Trophoblast cell (in vitro differentiated cells and primary cell): ENCODE measurements around the gene MCF2L2.
A peak's percentile ranks its signal among the peaks of the same experiment; 100 is the strongest.

Experiments used
- DNase-seq, 2 donors: peaks; one replicate each; pipeline ENCODE4 v3.0.0-alpha.2; 2016
- H2AFZ ChIP-seq: 2 replicates; pipeline ENCODE4 v1.6.1; 2013; ENCODE audit warnings: low read length, moderate library complexity, mild to moderate bottlenecking; ENCODE audit not compliant: insufficient read depth, poor library complexity
- H2AK5ac ChIP-seq: 2 replicates; pipeline ENCODE4 v1.6.1; 2013; ENCODE audit warnings: mild to moderate bottlenecking, low read length
- H2BK120ac ChIP-seq: 2 replicates; pipeline ENCODE4 v1.6.1; 2013; ENCODE audit warnings: low read length, mild to moderate bottlenecking, moderate library complexity; ENCODE audit not compliant: insufficient read depth, poor library complexity
- H2BK12ac ChIP-seq: 2 replicates; pipeline ENCODE4 v1.6.1; 2013; ENCODE audit warnings: mild to moderate bottlenecking, low read length, moderate library complexity
- H2BK5ac ChIP-seq: 2 replicates; pipeline ENCODE4 v1.6.1; 2013; ENCODE audit warnings: low read length, low read depth, moderate library complexity, mild to moderate bottlenecking; ENCODE audit not compliant: poor library complexity
- H3K14ac ChIP-seq: 2 replicates; pipeline ENCODE4 v1.6.1; 2013; ENCODE audit warnings: mild to moderate bottlenecking, low read length
- H3K18ac ChIP-seq: 2 replicates; pipeline ENCODE4 v1.6.1; 2013; ENCODE audit warnings: mild to moderate bottlenecking, low read length
- H3K23ac ChIP-seq: 2 replicates; pipeline ENCODE4 v1.6.1; 2013; ENCODE audit warnings: low read length
- H3K27ac ChIP-seq: 2 replicates; pipeline ENCODE4 v1.5.1; 2013; ENCODE audit warnings: low read depth, mild to moderate bottlenecking, inconsistent platforms, low read length, moderate library complexity
- H3K27me3 ChIP-seq: 2 replicates; pipeline ENCODE4 v1.6.1; 2013; ENCODE audit warnings: inconsistent platforms, mild to moderate bottlenecking, low read length, moderate library complexity; ENCODE audit not compliant: insufficient read depth
- H3K36me3 ChIP-seq, 2 experiments: 1 replicate in 1 of 2; 2 replicates in 1 of 2; pipeline ENCODE4 v1.6.1; 2013; ENCODE audit warnings: low read length in 2 of 2, mild to moderate bottlenecking in 2 of 2, moderate library complexity in 1 of 2; ENCODE audit not compliant: insufficient read depth in 2 of 2, control insufficient read depth in 1 of 2
- H3K4ac ChIP-seq: 2 replicates; pipeline ENCODE4 v1.6.1; 2013; ENCODE audit warnings: low read depth, mild to moderate bottlenecking, low read length, moderate library complexity
- H3K4me1 ChIP-seq, 2 experiments: 1 replicate in 1 of 2; 2 replicates in 1 of 2; pipeline ENCODE4 v1.6.1; 2013; ENCODE audit warnings: low read length in 2 of 2, mild to moderate bottlenecking in 2 of 2, moderate library complexity in 1 of 2; ENCODE audit not compliant: insufficient read depth in 2 of 2, control insufficient read depth in 1 of 2
- H3K4me2 ChIP-seq: 2 replicates; pipeline ENCODE4 v1.6.1; 2013; ENCODE audit warnings: inconsistent platforms, mild to moderate bottlenecking, low read length, moderate library complexity
- H3K4me3 ChIP-seq: 2 replicates; pipeline ENCODE4 v1.5.1; 2013; ENCODE audit warnings: mild to moderate bottlenecking, low read depth, low read length, inconsistent platforms
- H3K79me1 ChIP-seq: one replicate; pipeline ENCODE4 v1.6.1; 2013; ENCODE audit warnings: low read length
- H3K79me2 ChIP-seq: 2 replicates; pipeline ENCODE4 v1.6.1; 2013; ENCODE audit warnings: low read length, mild to moderate bottlenecking; ENCODE audit not compliant: control insufficient read depth, insufficient read depth, poor library complexity
- H3K9ac ChIP-seq: 2 replicates; pipeline ENCODE4 v1.6.1; 2013; ENCODE audit warnings: mild to moderate bottlenecking, low read length
- H3K9me3 ChIP-seq: 2 replicates; pipeline ENCODE4 v1.6.1; 2013; ENCODE audit warnings: low read depth, mild to moderate bottlenecking, control low read depth, inconsistent platforms, low read length; ENCODE audit not compliant: insufficient read depth
- H4K12ac ChIP-seq: 2 replicates; pipeline ENCODE4 v1.6.1; 2013; ENCODE audit warnings: low read depth, mild to moderate bottlenecking, low read length, moderate library complexity
- H4K8ac ChIP-seq: 2 replicates; pipeline ENCODE4 v1.6.1; 2013; ENCODE audit warnings: low read depth, mild to moderate bottlenecking, low read length, moderate library complexity
- H4K91ac ChIP-seq: one replicate; pipeline ENCODE4 v1.6.1; 2013; ENCODE audit warnings: low read depth, mild to moderate bottlenecking, low read length, moderate library complexity
- WGBS: extraction: QIAGEN DNeasy Blood & Tissue Kit; methylation state at CpG from one replicate; pipeline ENCODE4 v1.1.7; 2013; ENCODE audit warnings: missing lambda C conversion rate; ENCODE audit not compliant: insufficient read length, insufficient coverage; ENCODE audit errors: extremely low coverage; 5-methylcytosine and 5-hydroxymethylcytosine counted together

The MCF2L2 gene

DNA sequence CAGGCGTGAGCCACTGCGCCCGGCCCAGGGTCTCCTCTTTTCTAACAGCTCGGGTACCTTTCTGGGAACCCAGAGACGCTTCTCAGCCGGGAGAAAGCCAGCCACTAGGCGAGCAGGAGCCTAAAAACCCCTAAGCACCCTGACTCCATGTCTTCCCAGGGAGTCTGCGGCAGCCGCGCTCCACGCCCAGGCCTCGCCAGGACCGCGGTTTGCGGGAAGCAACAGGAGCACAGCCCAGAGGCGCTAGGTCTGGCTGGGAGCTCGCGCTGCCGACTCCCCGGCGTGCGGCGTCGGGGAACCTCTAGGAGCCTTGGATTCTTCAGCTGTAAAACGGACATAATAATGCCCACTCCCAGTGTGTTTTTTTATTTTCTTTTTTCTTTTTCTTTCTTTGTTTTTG is 264.9 kb downstream of the MCF2L2 start:
- H3K79me2 ChIP-seq, result no peaks in the 10 kb centered on the region

DNA sequence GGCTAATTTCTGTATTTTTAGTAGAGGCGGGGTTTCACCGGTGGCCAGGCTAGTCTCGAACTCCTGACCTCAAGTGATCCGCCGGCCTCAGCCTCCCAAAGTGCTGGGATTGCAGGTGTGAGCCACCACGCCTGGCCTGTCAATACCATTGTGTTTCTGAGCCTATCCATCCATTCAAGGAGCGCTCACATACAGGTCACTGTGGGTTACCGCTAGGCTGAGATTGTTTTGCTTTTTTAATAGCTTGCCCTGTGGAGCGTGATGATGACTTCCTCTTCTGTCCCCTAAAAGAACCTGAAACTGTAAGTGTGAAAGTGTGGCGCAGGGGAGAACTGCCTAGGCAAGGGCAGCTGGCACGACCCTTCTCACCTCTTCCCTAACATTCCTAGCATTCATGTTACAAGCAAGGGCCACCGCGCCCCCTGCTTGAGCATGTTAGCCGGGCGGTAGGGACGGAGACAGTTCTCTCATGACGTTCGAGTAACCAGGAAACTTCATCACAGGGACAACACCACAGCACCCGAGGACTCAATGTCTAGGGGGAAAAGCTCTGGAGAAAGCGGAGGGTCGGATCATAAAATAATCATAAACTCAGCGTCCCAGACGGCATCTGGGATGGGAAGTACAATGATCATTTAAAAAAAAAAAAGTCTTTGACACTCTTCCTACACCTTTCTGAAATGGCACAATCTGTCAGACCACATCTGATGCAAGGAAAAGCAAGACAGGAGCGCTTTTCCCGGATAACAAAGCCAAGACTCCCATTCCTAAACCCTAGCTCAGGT is 266.7 kb downstream of the MCF2L2 start:
- Histone ChIP-seq H3K9me3 (no peaks in the 10 kb centered on the region), H3K4me1 (peaks cover 10 to 12% of the 10 kb centered on the region in 2 experiments), H2AFZ (no peak overlapping the region), H2BK5ac (no peak overlapping the region), H4K91ac (no peak overlapping the region), H2BK12ac (no peak overlapping the region), H3K4me2 (peak overlapping the region; percentile 100), H3K79me2 (no peaks in the 10 kb centered on the region), H3K36me3 (no peaks in the 10 kb centered on the region), H2AK5ac (no peak overlapping the region), H4K12ac (no peak overlapping the region), H3K4me3 (no peak overlapping the region), H3K23ac (no peak overlapping the region), H3K18ac (no peak overlapping the region), H3K27ac (no peak overlapping the region), H3K9ac (no peak overlapping the region), H3K27me3 (peaks cover 10% of the 10 kb centered on the region), H4K8ac (no peak overlapping the region), H2BK120ac (no peak overlapping the region), H3K14ac (no peak overlapping the region), H3K4ac (no peak overlapping the region), H3K79me1 (no peaks in the 10 kb centered on the region)
- no peak for DNase-seq
- WGBS, result no CpG with 5 or more reads among the region's 25 CpGs

More for the DNA sequence above, 264.9 kb downstream of the MCF2L2 start:
- Histone ChIP-seq H3K27me3 (peaks cover 10% of the 10 kb centered on the region), H2AFZ (no peak overlapping the region), H4K91ac (no peak overlapping the region), H2BK5ac (no peak overlapping the region), H3K79me1 (no peaks in the 10 kb centered on the region), H3K4ac (no peak overlapping the region), H3K9me3 (no peaks in the 10 kb centered on the region), H3K4me3 (no peak overlapping the region), H4K12ac (no peak overlapping the region), H2AK5ac (no peak overlapping the region), H3K36me3 (no peaks in the 10 kb centered on the region), H3K23ac (no peak overlapping the region), H3K4me2 (no peak overlapping the region), H3K27ac (no peak overlapping the region), H3K4me1 (peaks cover 10 to 11% of the 10 kb centered on the region in 2 experiments), H3K14ac (no peak overlapping the region), H3K9ac (no peak overlapping the region), H3K18ac (no peak overlapping the region), H2BK12ac (no peak overlapping the region), H2BK120ac (no peak overlapping the region), H4K8ac (no peak overlapping the region)
- no peak for DNase-seq
- WGBS, result no CpG with 5 or more reads among the region's 25 CpGs

DNA sequence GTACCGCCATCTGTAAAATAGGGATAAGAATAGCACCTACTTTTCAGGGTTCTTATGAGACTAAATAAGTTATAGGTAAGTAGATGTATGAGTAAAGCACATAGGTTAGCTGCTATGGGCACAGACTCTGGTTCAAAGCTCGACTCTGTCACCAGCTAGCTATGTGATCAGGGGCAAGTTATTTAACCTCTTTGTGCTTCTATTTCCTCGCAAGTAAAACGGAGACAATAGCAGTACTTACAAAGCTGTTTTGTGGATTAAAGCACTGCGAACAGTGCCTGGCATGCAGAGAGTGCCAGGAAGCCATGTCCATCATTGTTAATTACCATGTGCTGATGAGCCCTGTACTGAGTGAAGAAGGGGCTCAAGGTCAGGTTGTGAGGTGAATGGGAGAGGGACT is 267.8 kb downstream of the MCF2L2 start:
- H3K27me3 ChIP-seq, result peaks cover 10% of the 10 kb centered on the region
- H4K8ac ChIP-seq, result no peak overlapping the region
- no peaks in the 10 kb centered on the region for H3K36me3 ChIP-seq
- no peak overlapping the region for H4K12ac ChIP-seq
- H2BK5ac ChIP-seq, result no peak overlapping the region
- no peak overlapping the region for H3K23ac ChIP-seq
- H2BK12ac ChIP-seq, result no peak overlapping the region
- no peak overlapping the region for H4K91ac ChIP-seq
- DNase-seq, result no peak
- no peak overlapping the region for H2AK5ac ChIP-seq
- WGBS, result no CpG with 5 or more reads among the region's 5 CpGs
- no peak overlapping the region for H2BK120ac ChIP-seq
- peaks cover 10 to 12% of the 10 kb centered on the region in 2 experiments for H3K4me1 ChIP-seq
- H3K18ac ChIP-seq, result no peak overlapping the region
- no peaks in the 10 kb centered on the region for H3K9me3 ChIP-seq
- H3K27ac ChIP-seq, result no peak overlapping the region
- no peak overlapping the region for H3K9ac ChIP-seq
- no peak overlapping the region for H3K4ac ChIP-seq
- H3K79me1 ChIP-seq, result no peaks in the 10 kb centered on the region
- no peak overlapping the region for H3K4me2 ChIP-seq
- H3K14ac ChIP-seq, result no peak overlapping the region
- no peak overlapping the region for H3K4me3 ChIP-seq
- no peak overlapping the region for H2AFZ ChIP-seq
- H3K79me2 ChIP-seq, result no peaks in the 10 kb centered on the region

DNA sequence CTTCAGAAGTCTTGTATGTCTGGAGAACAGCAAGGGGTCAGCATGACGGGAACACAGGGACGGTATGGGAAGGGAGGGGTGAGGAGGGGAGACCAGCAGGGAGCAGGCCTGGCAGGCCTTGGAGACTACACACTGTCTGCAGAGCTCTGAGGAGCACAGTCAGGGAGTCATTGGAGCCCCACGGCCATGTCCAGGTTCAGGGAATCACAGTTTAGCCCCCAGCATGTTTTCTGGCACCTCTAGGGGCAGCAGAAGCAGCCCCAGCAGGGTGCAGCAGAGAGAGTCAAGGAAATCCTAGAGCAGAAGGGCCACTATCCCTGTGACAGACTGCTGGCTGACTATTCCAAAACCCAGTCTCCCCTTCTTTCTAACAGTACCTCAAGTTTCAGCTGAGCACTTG is 269.1 kb downstream of the MCF2L2 start:
- no peaks in the 10 kb centered on the region for H3K79me1 ChIP-seq
- WGBS, result no CpG with 5 or more reads among the region's 3 CpGs
- no peak overlapping the region for H3K14ac ChIP-seq
- no peak overlapping the region for H4K91ac ChIP-seq
- no peak overlapping the region for H2AFZ ChIP-seq
- no peak overlapping the region for H3K23ac ChIP-seq
- no peak overlapping the region for H4K8ac ChIP-seq
- no peak overlapping the region for H3K4me3 ChIP-seq
- H3K27me3 ChIP-seq, result peaks cover 10% of the 10 kb centered on the region
- H3K27ac ChIP-seq, result no peak overlapping the region
- no peaks in the 10 kb centered on the region for H3K79me2 ChIP-seq
- no peak for DNase-seq
- peaks cover 10 to 12% of the 10 kb centered on the region in 2 experiments for H3K4me1 ChIP-seq
- no peaks in the 10 kb centered on the region for H3K36me3 ChIP-seq
- no peak overlapping the region for H2BK12ac ChIP-seq
- H3K4me2 ChIP-seq, result no peak overlapping the region
- H4K12ac ChIP-seq, result no peak overlapping the region
- no peak overlapping the region for H3K18ac ChIP-seq
- H3K4ac ChIP-seq, result no peak overlapping the region
- H3K9ac ChIP-seq, result no peak overlapping the region
- no peak overlapping the region for H2AK5ac ChIP-seq
- no peak overlapping the region for H2BK120ac ChIP-seq
- H2BK5ac ChIP-seq, result no peak overlapping the region
- no peaks in the 10 kb centered on the region for H3K9me3 ChIP-seq
